HG02642 (cell line): ENCODE data around the gene BID.
"Not testable (repeated sequence)": the region's sequence is repeated elsewhere in the genome, so short reads cannot be mapped to it uniquely, and the experiment has no call there.

Experiments used
- ATAC-seq: cut with Tn5 transposase; IDR thresholded peaks from one replicate; pipeline ENCODE4 v1.9.1; 2021; ENCODE audit warnings: mild to moderate bottlenecking; ENCODE audit not compliant: unreplicated experiment, poor library complexity

The BID gene

DNA sequence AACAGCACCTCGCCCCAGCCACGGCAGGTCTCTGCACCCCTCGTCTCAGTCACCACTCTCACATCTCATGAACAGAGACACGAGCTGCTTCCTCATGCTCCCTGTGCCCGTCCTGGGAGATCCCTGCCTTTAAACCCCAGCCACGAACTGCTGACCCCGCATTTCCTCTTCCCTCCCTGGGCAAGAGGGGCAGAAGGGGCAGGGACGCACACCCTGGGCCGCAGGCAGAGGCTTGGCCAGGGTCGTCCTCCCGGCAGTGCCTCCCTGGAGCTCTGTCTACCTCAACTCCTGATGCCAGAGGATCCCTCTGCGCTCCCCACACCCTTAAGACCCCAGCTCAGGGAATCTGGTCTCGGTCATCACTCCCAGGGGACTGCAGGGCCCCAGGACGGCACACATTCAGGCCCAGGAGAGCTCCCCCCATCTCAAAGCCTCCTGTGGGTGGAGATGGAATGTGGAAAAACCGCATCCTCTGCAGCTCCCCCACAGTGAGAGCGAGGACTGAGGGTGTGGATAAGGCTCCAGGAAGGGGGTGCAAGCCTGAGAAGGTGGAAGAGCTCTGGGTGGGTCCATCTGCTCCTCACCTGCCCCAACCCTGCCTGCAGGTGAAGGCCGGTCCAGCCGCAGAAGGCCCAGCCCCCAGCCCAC, 1.2 kb downstream of the BID start:
- ATAC-seq = no peak

DNA sequence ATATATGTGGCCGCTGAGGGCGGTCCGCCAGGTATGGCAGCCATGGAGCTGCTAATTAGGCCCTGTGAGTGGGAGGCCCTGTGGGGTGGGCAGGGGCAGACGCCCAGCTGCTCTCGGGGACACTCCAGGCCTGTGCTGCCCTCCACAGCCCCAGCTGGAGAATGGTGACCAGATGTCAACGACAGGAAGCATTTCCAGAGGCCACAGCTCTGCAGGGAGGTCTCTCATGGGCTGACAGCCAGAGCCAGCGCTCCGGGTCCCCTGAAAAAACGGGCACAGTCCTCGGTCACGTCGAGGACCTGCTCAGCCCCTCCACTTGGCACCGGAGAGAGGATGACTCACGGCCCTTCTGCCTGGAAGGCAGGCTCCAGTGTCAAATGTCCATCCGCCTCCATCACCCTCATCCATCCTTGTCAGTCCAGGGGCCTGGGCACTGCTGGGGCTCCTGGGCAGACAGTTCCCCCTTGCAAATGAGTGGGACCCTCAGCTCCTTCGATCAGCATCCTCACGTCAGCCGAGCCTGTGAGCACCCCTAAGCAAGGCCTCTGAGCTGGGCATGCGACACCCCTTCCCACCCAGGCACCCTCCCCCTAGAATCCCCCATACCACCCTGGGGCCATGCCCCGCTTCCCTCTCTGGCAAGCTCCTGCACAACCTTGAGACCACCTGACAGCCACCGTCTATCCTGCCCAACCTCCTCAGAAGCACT, 1.9 kb downstream of the BID start:
- ATAC-seq = no peak

DNA sequence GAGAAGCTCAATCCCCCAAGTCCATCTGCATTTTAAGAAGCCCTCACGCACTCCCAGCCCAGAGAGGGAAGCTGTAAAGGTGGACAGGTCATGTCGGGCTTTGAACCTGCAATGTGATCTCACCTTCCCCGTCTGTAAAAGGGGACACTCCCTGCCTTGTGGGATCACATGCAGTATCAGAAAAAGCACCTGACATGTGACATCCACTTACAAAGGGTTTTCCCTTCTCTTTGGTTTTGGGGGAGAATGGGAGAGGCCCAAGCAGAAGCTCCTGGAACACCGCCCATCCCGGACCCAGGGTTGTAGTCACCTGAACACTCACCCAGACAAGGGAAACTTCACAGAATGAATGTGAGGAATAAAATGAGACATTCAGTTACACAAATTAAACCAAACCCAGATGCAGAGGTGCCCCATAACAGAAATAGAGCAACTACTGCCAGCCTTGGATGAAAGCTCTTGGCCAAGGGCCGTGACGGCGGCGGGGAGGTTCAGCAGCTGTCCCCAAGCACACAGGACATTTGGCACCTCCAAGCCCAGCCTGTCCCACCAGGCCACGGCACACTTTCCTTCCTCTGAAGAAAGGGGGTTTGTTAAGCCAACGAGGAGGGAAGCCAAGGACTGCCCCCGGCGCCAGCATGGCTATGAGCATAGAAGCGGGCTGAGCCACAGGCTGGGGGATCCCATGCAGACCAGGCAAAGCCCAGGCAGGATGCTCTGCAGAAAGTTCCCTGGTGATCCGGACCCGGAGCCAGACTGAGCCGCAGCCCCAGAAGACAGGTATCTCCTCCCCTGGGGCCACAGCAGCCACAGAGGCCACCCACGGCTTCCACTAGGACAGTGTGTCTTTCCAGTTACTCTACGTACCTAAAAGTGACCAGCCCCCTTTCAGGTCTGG, 3.8 kb downstream of the BID start:
- ATAC-seq = no peak

DNA sequence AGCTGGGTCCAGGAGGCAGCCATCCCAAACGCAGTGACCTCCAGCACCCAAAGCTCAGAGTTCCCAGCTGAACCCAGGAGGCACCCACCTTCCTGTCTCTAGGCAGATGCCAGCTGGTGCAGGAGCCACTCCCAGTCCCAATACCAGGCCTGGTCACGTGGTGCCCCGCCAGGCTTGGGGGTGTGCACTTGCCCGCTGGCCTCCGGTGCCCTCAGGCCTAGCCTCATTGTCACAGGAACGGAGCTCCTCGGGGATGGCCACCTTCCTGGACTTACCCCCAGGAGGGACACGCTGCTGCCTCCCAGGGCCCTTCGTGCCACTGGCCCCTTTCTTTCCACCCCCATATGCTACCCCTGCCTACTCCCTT, 4.6 kb downstream of the BID start:
- ATAC-seq = no peak

DNA sequence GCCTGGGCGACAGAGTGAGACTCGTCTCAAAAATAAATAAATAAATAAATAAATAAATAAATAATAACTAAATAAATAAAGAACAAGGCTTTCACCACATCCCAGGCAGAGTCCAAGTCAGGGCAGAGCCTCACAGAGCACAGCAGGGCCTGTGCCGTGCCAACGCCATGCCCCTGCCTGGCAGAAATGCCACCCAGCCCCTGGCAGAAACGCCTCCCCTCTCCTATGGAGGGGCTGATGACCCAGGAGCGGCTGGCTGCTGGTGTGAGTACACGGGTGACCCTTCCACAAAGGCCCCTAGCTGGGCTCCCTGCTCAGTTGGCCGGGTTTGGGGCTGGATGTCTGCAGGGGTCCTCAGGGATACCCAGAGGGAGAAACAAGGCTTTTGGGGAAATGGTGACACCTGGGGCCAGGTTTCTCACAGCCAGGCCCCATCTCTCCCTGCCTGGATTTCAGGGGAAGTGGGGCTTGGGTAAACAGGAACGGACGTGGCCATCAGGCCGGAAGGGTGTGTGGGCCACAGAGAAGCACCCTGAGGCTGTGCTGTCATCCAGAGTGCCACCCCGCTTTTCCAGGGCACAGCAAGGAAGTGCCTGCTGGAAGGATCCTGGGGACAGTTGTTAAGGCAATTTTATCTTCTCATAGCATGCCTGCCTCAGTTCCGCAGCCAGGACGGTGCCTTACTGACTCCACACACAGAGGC, 5.1 kb downstream of the BID start:
- ATAC-seq = no peak

DNA sequence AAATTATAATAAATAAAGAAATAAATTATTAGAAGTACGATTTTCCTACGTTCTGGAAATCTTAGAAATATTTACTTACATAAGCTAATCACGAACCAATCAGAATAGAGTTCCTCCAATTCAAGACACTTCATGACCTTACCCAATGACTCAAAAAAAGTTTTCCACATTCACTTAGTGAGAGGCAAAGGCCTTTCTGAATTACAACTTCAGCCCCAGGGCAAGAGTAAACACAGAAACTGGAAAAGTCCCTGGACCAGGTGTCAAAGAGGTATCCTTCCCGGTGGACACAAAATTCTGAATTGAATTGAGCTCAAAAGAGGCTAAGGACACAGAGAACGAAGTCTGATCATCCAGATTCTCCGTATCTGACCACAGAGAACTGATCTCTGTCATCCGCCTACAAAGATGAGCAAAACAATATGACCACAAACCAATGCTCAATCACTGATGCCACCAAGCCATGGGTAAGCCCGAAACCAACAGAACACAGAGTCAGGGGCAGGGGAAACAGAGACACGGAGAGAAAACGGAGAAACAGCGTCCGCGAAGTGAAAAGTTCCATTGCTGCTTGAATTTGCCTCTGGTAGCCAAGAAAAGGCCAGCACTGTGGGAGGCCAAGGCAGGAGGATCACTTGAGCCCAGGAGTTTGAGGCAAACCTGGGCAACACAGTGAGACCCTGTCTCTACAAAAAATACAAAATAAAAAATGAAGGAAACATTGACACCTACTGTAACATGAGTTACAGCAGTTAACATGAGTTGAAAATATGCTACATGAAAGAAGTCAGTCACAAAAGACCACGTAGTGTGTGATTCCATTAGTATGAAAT, 6.8 kb downstream of the BID start:
- peak; percentile 74 for ATAC-seq

DNA sequence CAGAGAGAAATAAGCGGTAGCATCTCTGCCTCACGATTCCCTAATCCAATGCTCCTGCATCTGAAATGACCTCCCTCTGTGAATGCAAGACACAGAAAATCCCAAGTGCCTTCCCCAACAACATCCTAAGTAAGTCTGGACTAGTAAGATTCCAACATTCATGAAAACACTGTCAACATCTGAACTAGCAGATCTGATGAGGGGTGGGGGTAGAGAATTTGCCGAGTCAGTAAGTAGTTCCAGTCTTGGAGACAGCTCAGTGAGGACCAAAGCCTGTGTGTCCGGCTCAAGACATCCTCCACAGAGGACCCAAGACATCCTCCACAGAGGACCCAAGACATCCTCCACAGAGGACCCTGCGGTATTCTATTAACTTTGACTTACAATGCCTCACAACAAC, 9.4 kb downstream of the BID start:
- not testable (repeated sequence) for ATAC-seq

DNA sequence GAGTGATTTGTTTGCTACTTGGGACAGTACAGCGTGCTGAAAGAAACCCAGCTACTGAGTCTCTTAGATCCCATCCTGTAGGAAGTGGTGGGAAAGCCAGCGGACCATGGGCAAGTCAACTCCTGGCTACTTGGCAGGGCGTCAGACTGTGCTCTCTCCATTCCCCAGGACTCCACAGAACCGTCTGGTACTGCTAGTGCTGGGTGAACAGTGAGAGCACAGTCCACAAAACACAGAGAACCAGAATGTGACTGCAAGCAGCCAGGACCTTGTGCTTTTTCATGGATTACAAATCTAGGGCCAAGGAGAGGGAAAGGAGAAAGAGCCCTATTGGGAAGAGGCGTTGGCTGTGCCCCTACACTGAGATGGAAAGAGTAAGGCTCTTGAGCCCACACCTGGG, 10.2 kb downstream of the BID start:
- ATAC-seq = no peak

DNA sequence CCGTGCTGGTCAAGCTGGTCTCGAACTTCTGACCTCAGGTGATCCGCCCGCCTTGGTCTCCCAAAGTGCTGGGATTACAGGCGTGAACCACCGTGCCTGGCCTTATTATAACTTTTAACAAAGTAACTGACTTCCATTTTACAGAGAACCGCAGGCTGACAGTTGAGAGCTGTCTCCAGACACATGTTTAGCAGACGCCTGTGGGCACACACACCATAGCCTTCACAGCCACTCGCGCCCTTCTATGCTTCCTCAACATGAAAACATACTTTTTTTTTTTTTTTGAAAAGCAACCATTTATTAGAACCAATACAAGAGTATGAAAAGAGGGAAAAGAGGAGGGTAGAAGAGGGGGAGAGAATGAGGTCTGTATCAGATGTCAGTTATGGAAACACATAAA, 10.8 kb downstream of the BID start:
- not testable (repeated sequence) for ATAC-seq

DNA sequence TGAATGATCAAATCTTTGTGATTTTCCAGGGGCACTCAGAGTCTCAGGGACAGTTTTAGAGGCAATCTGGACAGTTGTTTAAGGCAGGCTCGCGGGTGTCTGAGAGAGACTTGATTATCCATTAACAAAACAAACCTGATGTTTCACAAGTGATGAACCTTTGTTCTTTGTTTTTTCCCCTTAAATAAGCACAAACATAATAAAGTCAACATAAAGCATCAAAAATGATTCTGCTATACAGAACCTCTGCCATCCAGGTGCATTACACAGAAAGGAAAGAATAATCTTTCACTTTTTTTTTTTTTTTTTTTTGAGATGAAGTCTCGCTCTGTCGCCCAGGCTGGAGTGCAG, 13.2 kb downstream of the BID start:
- no peak for ATAC-seq

DNA sequence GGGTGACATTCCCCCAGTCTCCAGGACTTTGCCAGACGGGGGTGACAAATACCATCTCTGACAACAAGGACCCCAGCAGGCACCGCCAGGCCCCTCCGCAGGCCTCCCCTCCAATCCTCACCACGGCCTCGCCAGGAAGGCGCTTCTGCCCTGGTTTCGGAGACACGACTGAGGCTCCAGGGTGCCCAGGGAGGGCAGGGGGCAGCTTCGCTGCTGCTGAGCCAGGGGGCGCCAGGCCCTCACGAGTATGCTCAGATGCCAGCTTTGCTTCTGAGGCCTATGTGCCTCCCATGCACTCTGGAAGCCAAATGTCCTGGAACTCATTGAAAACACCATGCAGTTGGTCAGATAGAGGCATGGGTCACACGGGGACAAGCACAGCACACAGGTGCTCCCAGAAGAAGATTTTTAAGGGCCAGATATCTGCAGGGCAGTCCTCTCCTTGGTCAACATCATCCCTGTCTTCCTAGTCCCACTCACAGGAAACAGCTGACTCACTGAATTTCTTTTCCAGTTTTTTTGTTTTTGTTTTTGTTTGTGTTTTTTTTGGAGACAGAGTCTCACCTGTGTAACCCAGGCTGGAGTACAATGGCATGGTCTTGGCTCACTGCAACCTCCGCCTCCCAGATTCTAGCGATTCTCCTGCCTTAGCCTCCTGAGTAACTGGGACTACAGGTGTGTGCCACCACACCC, 19.9 kb downstream of the BID start:
- ATAC-seq = no peak

DNA sequence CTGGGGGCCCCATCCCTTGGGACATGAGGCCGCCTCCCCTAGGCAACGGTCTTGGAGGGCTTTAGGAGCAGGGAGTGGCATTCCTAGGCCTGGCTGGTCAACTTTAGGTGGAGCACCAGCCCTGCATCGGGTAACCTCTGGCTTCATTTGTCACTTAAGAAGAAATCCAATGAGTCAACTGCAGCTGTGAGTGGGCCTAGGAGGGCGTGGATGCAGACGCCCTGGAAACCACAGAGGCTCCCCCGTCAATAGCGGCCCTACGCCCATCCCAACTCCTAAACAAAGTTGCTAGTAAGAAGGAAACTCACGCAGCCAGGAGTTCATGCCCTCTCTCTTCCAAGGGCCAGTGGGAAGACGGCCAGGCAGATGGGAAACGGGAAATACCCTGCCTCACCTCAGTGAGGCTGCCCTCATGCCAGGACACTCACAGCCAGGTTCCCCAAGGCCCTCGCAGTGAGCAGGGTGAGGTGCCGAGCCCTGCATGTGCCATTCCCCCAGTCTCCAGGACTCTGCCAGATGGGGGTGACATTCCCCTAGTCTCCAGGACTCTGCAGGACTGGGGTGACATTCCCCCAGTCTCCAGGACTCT, 20.8 kb downstream of the BID start:
- ATAC-seq = no peak

DNA sequence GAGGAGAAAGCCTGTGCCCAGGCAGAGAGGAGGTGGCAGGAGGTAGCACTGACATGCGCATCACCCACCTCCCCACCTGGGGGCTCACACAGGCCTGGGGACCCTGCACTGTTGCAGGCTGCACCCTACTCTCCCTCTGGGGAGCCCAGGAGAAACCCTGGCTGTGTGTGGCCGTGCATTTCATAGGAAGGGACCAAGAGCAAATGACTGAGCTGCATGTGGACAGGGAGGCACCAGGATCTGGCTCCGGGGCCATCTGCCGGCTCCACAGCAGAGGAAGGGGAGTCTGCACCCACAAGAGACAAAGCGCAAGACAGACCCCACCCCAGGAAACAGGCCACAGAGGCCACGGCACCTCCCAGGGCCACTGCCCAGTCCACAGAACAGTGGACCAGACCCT, 22.7 kb downstream of the BID start:
- ATAC-seq = no peak

DNA sequence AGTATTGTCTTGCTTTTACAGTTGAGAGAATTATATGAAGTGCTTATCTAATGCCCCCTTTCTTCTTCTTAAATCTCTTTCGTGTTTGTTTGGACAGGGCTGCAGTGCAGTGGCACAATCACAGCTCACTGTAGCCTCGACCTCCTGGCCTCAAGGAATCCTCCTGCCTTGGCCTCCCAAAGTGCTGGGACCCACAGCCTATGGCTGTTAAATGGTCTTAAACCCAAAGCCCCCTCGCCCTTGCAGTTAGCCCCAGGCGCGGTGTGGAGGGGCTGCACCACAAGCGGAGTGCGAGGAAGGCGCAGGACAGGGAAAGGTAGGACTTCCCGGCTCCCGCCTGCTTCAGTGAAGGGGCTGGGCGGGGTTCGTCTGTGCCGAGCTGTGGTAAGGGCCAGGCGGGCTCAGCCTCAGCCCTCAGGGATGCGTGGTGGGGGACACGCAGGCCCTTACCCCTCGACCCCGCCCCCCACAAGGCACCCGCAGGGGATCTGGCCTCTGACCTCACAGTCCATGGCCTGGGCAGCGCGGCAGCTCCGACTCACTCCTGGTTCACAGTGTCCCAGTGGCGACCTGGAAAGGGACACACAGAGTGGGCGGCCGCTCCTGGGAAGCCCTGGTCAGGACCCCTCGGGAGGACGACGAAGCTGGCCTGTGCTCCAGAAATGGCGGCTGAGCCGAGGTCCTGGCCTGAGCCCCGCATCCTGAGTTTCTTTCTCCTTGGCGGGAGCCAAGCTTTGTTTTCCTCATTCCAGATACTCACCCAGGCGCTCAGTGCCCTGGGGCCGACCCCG, 24.5 kb downstream of the BID start:
- ATAC-seq = no peak

DNA sequence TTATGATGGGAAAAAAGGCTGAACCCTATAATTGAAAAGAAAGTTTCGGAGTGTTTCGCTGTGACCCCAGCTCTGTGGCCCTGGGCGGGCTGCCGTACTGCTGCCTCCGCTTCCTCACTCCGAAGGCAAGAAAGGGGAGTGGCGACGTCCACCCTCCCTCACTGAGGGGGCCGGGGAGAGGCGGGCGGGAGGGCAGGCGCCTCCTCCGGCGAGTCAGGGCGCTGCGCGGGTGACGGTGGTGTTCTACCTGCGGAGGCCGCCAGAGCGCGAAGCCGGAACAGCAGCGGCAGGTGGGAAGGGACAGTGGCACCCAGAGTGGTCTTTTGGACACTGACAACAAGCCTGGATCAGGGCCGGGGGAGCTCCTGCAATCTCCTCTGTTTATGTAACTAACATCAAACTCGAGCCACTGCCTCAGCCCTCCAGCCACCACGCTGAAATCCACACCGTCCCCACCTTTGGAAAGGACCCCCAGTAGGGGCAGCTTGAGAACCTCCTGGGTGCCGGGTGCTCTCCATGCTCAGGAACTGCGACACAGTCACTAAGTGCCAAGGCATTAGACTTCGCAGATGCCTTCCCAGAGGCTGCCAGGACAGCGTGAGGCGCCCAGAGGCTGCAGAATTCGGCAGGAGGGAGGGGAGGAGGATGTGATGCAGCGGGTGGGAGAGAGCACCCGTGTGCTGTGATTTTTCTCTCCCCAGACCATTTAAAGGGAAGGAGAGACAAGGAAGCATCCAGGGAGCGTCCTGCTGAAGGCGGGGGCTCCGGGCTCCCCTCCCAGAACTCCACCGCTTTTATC, 25.5 kb downstream of the BID start:
- no peak for ATAC-seq

DNA sequence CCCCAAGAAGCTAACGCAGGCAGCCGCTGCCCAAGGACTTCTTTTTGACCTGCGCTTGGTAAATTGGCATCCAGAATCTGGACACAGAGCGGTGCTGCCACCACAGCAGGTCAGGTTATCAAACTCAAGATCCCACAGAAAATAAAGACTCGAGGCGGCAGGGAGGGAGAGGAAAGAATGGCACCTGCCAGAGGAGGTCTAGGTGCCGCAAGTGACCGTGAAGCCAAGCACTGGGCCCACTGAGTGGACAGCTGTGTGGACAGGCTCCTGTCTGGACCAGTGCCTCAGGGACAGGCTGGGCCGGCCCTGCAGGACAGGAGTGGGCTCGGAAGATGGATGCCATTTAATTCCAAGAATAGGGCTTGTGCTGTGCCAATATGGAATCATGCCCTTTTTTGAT, 27.4 kb downstream of the BID start:
- ATAC-seq = no peak

DNA sequence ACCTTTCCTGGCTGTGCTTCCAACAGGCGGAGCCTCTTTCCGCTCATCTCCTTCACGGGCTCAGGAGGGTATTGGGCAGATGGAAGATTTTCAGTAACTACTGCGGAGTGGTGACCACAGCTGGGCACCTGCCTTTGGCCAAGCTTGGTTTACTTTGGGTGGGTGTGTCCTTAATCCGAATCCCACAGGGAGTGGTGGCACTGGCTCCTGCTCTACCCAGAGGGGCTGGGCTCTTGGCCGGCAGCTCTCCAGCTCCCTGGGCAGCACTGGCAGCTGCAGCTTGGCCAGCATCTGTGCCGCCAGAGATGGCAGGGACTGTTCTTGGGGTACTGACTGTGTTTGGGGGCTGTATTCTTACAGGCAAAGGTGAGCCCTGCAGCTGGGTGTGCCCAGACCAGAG, 29.8 kb downstream of the BID start:
- no peak for ATAC-seq
